ENCODE data around the gene TTC3.
"Not testable (repeated sequence)": the region's sequence is repeated elsewhere in the genome, so short reads cannot be mapped to it uniquely, and the experiment has no call there.

Gene TTC3

DNA sequence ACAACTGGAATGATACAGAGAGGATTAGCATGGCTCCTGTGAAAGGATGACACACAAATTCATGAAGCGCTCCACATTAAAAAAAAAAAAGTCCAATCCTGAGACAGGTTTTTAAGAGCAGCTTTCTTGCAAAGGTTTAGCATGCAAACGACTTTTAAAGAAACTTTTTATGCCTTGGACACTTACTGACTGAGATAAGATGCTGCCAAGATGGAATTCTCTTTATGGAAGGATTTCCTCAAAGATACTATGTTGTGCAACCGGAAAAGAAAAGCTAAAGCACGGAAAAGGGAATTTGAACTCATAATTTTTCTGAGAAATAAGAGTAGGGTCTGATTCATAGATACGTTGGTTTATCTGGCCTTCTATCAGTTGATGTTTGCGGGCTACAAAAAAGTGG lies 27.5 kb upstream of the TTC3 start:
- TF ChIP-seq CTCF (IDR thresholded peaks at IDR 0.05; ENCODE audit: insufficient read depth, low read depth, low read length, missing control alignments), result no peak
- no peak for DNase-seq (ENCODE audit: low read depth)

DNA sequence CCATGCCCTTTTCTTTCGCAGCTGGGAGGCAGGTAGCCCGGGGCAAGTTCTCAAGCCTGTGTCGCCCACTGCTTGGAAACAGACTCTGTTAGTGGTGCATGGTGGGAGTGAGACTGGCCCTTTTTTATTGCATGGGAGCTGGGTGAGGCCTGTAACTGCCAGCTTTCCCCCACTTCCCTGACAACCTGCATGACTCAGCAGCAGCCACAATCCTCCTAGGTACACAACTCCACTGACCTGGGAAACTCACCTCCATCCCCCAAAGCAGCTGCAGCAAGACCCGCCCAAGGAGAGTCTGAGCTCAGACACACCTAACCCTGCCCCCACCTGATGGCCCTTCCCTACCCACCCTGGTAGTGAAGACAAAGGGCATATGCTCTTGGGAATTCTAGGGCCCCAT lies 26.0 kb upstream of the TTC3 start:
- TF ChIP-seq CTCF (IDR thresholded peaks at IDR 0.05; ENCODE audit: insufficient read depth, low read depth, low read length, missing control alignments), result no peak
- H3K4me3 ChIP-seq (ENCODE audit: low read depth, low read length), result no peak overlapping the region
- DNase-seq (ENCODE audit: low read depth), result no peak

More for the DNA sequence above, 27.5 kb upstream of the TTC3 start:
- no peak overlapping the region for H3K4me3 ChIP-seq (ENCODE audit: low read depth, low read length)

DNA sequence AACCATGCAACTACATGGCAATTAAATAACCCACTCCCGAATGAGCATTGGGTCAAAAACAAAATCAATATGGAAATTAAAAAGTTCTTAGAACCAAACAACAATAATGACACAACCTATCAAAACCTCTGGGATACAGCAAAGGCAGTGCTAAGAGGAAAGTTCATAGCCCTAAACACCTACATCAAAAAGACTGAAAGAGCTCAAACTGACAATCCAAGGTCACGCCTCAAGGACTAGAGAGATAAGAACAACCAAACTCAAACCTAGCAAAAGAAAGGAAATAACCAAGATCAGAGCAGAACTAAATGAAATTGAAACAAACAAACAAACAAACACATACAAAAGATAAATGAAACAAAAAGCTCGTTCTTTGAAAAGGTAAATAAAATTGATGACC lies 23.3 kb upstream of the TTC3 start:
- not testable (repeated sequence) for DNase-seq (ENCODE audit: low read depth); H3K4me3 ChIP-seq (ENCODE audit: low read depth, low read length)

GRCh38 chr21:37055271-37055855 lies 17.7 kb upstream of the TTC3 start:
- TF ChIP-seq CTCF (IDR thresholded peaks at IDR 0.05; ENCODE audit: insufficient read depth, low read depth, low read length, missing control alignments), result no peak
- DNase-seq (ENCODE audit: low read depth), result no peak
- no peak overlapping the region for H3K4me3 ChIP-seq (ENCODE audit: low read depth, low read length)

DNA sequence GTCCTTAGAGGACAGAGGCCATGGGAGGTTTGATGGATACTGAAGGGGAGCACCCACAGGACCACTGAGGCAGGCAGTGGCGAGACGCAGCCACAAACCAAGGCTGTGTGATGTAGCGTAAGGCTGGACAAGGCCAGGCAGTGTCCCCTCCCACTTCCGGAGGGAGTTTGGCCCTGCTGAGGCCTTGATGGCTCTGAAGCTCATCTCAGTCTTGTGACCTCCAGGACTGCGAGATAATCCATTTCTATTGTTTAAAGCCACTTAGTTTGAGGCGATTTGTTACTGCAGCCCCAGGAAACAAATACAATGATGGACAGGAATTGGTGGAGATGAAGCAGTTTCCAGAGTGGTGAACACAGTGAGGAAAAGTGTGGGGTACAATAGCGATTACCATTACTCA lies 15.4 kb upstream of the TTC3 start:
- H3K4me3 ChIP-seq (ENCODE audit: low read depth, low read length), result no peak overlapping the region
- DNase-seq (ENCODE audit: low read depth), result no peak
- no peak for TF ChIP-seq CTCF (IDR thresholded peaks at IDR 0.05; ENCODE audit: insufficient read depth, low read depth, low read length, missing control alignments)

DNA sequence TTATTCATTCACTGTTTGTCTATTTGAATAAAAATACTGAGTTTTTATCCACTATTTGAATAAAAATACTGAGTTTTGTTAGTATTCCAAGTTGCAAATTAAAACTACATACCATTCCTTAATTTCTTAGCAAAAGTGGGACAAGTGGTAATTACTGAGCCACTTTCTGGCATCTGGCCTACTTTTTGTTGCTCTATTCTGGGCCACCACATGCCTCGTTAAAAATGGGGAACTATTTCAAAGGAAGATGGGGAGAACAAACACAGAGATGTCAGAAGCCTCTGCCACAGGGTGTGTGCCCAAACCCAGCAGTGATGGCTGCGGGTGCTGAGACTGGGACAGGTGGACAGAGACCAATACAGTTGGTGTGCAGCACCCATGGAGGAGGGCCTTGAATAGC lies 14.8 kb upstream of the TTC3 start:
- no peak overlapping the region for H3K4me3 ChIP-seq (ENCODE audit: low read depth, low read length)
- TF ChIP-seq CTCF (IDR thresholded peaks at IDR 0.05; ENCODE audit: insufficient read depth, low read depth, low read length, missing control alignments), result no peak
- no peak for DNase-seq (ENCODE audit: low read depth)

- no peak for TF ChIP-seq CTCF (IDR thresholded peaks at IDR 0.05; ENCODE audit: insufficient read depth, low read depth, low read length, missing control alignments)
- DNase-seq (ENCODE audit: low read depth), result no peak
- no peak overlapping the region for H3K4me3 ChIP-seq (ENCODE audit: low read depth, low read length)
Measured at GRCh38 chr21:37059181-37059580, 13.9 kb upstream of the TTC3 start.

Data from GM12865 (cell line).